SIG-M5 treated with dmso at 0.1 percent for 504 hours (cell line): ENCODE data around the gene CD109.

ENCODE experiments used
- DNase-seq: peaks from one replicate; lab custom pipeline; 2025; ENCODE audit not compliant: unreplicated experiment; lab: John Stamatoyannopoulos, UW

CD109 gene

GRCh38 chr6:73724389-73724788, 28.4 kb downstream of the CD109 start:
- no peak for DNase-seq

- peak; percentile 46 for DNase-seq
Measured at GRCh38 chr6:73725192-73725591, 29.2 kb downstream of the CD109 start.

GRCh38 chr6:73727114-73727513, 31.1 kb downstream of the CD109 start:
- no peak for DNase-seq

GRCh38 chr6:73728548-73729205, 32.7 kb downstream of the CD109 start:
- DNase-seq: no peak

GRCh38 chr6:73731285-73731684, 35.3 kb downstream of the CD109 start:
- DNase-seq: no peak

GRCh38 chr6:73732845-73733675, 37.1 kb downstream of the CD109 start:
- peak; percentile 59 for DNase-seq

- DNase-seq: no peak
Measured at GRCh38 chr6:73733791-73734190, 37.8 kb downstream of the CD109 start.

- no peak for DNase-seq
Measured at GRCh38 chr6:73734832-73735453, 38.9 kb downstream of the CD109 start.

- DNase-seq: no peak
Measured at GRCh38 chr6:73738367-73739028, 42.5 kb downstream of the CD109 start.

GRCh38 chr6:73739096-73739495, 43.1 kb downstream of the CD109 start:
- peak; percentile 52 for DNase-seq

- no peak for DNase-seq
Measured at GRCh38 chr6:73742433-73742832, 46.4 kb downstream of the CD109 start.

- DNase-seq: no peak
Measured at GRCh38 chr6:73743081-73743480, 47.1 kb downstream of the CD109 start.

GRCh38 chr6:73743556-73743955, 47.6 kb downstream of the CD109 start:
- no peak for DNase-seq

GRCh38 chr6:73746787-73747186, 50.8 kb downstream of the CD109 start:
- DNase-seq: no peak

- DNase-seq: peak; percentile 46
Measured at GRCh38 chr6:73747289-73747688, 51.3 kb downstream of the CD109 start.

- DNase-seq: no peak
Measured at GRCh38 chr6:73752943-73753342, 56.9 kb downstream of the CD109 start.

- no peak for DNase-seq
Measured at GRCh38 chr6:73766040-73766439, 70.0 kb downstream of the CD109 start.

GRCh38 chr6:73768558-73768957, 72.6 kb downstream of the CD109 start:
- DNase-seq: no peak

GRCh38 chr6:73769976-73770375, 74.0 kb downstream of the CD109 start:
- no peak for DNase-seq

GRCh38 chr6:73774311-73774774, 78.3 kb downstream of the CD109 start:
- DNase-seq: no peak

- no peak for DNase-seq
Measured at GRCh38 chr6:73779943-73780342, 83.9 kb downstream of the CD109 start.
